Neural crest cell (in vitro differentiated cells): Measurements from ENCODE around the gene OXGR1. TPM values are rescaled to one million over a fixed set of nuclear protein-coding genes. Genes with fewer than 3 reads are reported as not detected.

ENCODE experiments used
- DNase-seq: peaks from one replicate; pipeline ENCODE4 v3.0.0; 2021; ENCODE audit warnings: low read depth, mixed read lengths, low spot score
- H3K27ac Mint-ChIP-seq: one replicate; pipeline ENCODE4 v1.8.0; 2021; ENCODE audit warnings: mild to moderate bottlenecking, mixed read lengths; ENCODE audit not compliant: unreplicated experiment
- H3K27me3 Mint-ChIP-seq: 2 replicates; pipeline ENCODE4 v1.8.0; 2021; ENCODE audit warnings: low read depth, mild to moderate bottlenecking, mixed read lengths
- H3K36me3 Mint-ChIP-seq: 2 replicates; pipeline ENCODE4 v1.8.0; 2021; ENCODE audit warnings: low read depth, mild to moderate bottlenecking, mixed read lengths
- H3K4me1 Mint-ChIP-seq: 2 replicates; pipeline ENCODE4 v1.8.0; 2021; ENCODE audit warnings: mixed read lengths
- H3K4me3 Mint-ChIP-seq: one replicate; pipeline ENCODE4 v1.8.0; 2021; ENCODE audit warnings: mild to moderate bottlenecking, mixed read lengths
- H3K9me3 Mint-ChIP-seq: 2 replicates; pipeline ENCODE4 v1.8.0; 2021; ENCODE audit warnings: mixed read lengths
- total RNA-seq: library from RNA; stranded (reverse); gene quantifications from 2 replicates; pipeline ENCODE4 v1.2.1, GENCODE V29; 2021
- TF ChIP-seq, protein P1 (sequence below): fragments of 200-600 bp; sonication (generic); conservative IDR thresholded peaks from 2 replicates; pipeline ENCODE4 v1.5.0; 2021; ENCODE audit warnings: antibody characterized with exemption, mild to moderate bottlenecking

The OXGR1 gene
- total RNA-seq, 1 donor from 2014 or later, result 0.42 TPM

DNA sequence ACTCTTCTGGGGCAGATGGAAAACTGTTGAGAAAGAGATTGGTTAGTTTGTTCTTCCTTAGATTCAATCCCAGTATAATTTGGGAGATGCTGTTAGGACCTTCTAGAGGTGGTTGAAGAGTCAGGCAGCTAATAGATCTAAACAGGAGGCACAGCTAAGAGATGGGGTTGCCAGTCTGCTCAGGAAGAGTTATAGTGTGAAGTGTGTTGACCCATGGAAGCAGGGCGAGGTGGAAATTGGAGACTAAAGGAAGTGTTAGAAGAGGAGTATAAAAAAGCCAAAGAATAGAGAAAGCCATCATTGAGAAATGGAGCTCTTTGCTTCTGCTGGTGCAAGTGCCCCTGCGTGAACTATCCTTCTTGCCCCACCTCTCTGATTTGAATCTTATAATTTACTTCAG, 3.8 kb upstream of the OXGR1 start:
- DNase-seq, result no peak
- TF ChIP-seq, protein P1, sequence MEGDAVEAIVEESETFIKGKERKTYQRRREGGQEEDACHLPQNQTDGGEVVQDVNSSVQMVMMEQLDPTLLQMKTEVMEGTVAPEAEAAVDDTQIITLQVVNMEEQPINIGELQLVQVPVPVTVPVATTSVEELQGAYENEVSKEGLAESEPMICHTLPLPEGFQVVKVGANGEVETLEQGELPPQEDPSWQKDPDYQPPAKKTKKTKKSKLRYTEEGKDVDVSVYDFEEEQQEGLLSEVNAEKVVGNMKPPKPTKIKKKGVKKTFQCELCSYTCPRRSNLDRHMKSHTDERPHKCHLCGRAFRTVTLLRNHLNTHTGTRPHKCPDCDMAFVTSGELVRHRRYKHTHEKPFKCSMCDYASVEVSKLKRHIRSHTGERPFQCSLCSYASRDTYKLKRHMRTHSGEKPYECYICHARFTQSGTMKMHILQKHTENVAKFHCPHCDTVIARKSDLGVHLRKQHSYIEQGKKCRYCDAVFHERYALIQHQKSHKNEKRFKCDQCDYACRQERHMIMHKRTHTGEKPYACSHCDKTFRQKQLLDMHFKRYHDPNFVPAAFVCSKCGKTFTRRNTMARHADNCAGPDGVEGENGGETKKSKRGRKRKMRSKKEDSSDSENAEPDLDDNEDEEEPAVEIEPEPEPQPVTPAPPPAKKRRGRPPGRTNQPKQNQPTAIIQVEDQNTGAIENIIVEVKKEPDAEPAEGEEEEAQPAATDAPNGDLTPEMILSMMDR, result no peak
- no peak overlapping the region for H3K4me3 Mint-ChIP-seq
- no peak overlapping the region for H3K27ac Mint-ChIP-seq
- H3K27me3 Mint-ChIP-seq, result peaks cover 72% of the 10 kb centered on the region
- H3K9me3 Mint-ChIP-seq, result no peaks in the 10 kb centered on the region
- peaks cover 12% of the 10 kb centered on the region for H3K4me1 Mint-ChIP-seq
- H3K36me3 Mint-ChIP-seq, result no peaks in the 10 kb centered on the region

GRCh38 chr13:96996886-96997285, 2.6 kb upstream of the OXGR1 start:
- H3K27ac Mint-ChIP-seq, result no peak overlapping the region
- peaks cover 73% of the 10 kb centered on the region for H3K27me3 Mint-ChIP-seq
- peaks cover under 1% of the 10 kb centered on the region for H3K36me3 Mint-ChIP-seq
- no peak overlapping the region for H3K4me3 Mint-ChIP-seq
- H3K9me3 Mint-ChIP-seq, result peaks cover 1% of the 10 kb centered on the region
- H3K4me1 Mint-ChIP-seq, result peaks cover 12% of the 10 kb centered on the region
- TF ChIP-seq, protein P1, result no peak
- DNase-seq, result no peak

- DNase-seq, result no peak
- Mint-ChIP-seq H3K4me1 (peaks cover 12% of the 10 kb centered on the region), H3K9me3 (peaks cover 6% of the 10 kb centered on the region), H3K36me3 (peaks cover 4% of the 10 kb centered on the region), H3K27me3 (peaks cover 74% of the 10 kb centered on the region), H3K4me3 (no peak overlapping the region), H3K27ac (no peak overlapping the region)
- TF ChIP-seq, protein P1, result no peak
These were observed 1.8 kb upstream of the OXGR1 start for GRCh38 chr13:96996107-96996506.

GRCh38 chr13:96994858-96995243, 575 bp upstream of the OXGR1 start:
- H3K9me3 Mint-ChIP-seq, result peaks cover 6% of the 10 kb centered on the region
- H3K4me3 Mint-ChIP-seq, result peak overlapping the region; percentile 88
- TF ChIP-seq, protein P1, result no peak
- no peak for DNase-seq
- peaks cover 17% of the 10 kb centered on the region for H3K4me1 Mint-ChIP-seq
- H3K36me3 Mint-ChIP-seq, result peaks cover 4% of the 10 kb centered on the region
- H3K27ac Mint-ChIP-seq, result no peak overlapping the region
- peaks cover 66% of the 10 kb centered on the region for H3K27me3 Mint-ChIP-seq

DNA sequence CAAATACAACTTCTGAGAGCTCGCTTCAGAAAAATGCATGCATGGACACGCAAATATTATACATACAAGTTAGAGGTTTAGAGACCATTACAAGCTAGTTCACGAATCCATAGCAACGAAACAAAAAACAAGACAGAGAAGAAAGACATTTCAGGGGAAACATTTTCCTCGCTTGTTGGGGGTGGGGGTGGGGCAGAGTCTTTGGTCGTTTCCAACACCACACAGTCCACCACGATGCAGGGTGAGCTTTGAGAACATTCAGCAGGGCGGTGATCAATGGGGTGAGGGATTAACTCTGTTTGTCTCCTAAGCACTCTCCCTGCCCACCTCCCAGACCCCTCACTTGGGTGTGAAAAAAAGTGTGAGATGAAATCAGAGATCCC, 651 bp downstream of the OXGR1 start:
- peaks cover 6% of the 10 kb centered on the region for H3K9me3 Mint-ChIP-seq
- peaks cover 17% of the 10 kb centered on the region for H3K4me1 Mint-ChIP-seq
- peak overlapping the region; percentile 25 for H3K27ac Mint-ChIP-seq
- TF ChIP-seq, protein P1, result no peak
- peaks cover 4% of the 10 kb centered on the region for H3K36me3 Mint-ChIP-seq
- DNase-seq, result no peak
- H3K27me3 Mint-ChIP-seq, result peaks cover 64% of the 10 kb centered on the region
- peak overlapping the region; percentile 79 for H3K4me3 Mint-ChIP-seq

DNA sequence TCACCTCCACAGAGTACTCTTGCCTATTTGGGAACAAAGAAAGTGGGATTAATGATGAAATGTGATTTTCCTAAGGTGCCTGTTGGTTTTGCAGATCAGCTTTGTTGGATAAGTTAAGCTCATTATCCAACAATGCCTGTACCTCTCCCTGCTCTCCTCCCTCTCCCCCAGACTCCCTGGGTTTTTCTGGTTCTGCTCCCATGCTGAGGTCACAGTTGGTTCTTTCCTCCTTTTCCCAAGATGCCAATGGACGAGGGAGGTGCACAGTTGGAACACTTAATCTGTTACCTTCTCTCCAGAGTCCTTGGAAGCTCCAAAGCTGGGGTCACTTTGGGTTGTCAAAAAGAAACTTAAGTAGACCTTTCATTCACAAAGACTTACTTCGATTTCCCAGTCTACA, 1.6 kb downstream of the OXGR1 start:
- Mint-ChIP-seq H3K4me3 (peak overlapping the region; percentile 79), H3K27me3 (peaks cover 58% of the 10 kb centered on the region), H3K36me3 (peaks cover 4% of the 10 kb centered on the region), H3K9me3 (peaks cover 6% of the 10 kb centered on the region), H3K4me1 (peaks cover 17% of the 10 kb centered on the region), H3K27ac (no peak overlapping the region)
- TF ChIP-seq, protein P1, result no peak
- no peak for DNase-seq
